ENCODE measurements around the gene GPSM1.

Gene GPSM1

DNA sequence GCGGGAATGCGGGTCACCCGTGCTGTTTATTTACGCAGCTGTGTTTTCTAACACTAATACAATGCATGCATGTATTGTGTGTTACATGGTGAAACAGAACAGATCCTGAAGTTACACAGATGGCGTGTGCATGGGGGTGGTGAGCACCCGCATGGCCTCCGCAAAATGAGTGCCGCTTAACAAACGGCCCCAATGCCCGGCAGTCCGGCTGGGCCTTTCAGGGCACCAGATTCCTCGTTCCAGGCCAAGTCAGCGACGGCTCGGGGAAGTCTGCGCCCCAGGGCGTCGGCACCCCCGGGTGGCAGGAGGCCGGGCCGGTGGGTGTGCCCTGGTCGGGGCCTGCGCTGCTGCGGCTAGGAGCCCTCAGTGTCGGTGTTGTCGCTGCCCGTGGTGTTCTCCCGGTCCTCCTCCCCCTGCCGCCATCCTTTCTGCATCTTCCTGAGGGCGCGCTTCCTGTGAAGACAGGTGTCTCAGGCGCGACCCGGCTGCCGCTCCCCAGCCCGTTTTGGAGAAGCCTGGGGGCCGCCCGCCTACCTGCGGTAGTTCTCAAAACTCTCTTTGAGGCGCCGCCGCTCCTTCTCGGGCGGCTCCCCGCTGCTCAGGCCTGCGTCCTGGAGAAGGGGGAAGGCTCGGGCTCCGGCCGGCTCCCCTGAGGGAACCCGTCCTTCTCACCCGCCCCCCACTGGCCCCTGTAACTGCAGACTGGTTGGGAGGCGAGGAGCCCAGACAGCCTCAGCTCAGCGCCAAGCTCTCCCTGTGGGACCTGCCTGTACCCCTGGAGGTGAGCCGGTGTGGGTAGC lies 36.8 kb downstream of the GPSM1 start:
- DNase-seq = no peak

- no peak for DNase-seq
These were observed 37.8 kb downstream of the GPSM1 start for GRCh38 chr9:136364942-136365774.

DNA sequence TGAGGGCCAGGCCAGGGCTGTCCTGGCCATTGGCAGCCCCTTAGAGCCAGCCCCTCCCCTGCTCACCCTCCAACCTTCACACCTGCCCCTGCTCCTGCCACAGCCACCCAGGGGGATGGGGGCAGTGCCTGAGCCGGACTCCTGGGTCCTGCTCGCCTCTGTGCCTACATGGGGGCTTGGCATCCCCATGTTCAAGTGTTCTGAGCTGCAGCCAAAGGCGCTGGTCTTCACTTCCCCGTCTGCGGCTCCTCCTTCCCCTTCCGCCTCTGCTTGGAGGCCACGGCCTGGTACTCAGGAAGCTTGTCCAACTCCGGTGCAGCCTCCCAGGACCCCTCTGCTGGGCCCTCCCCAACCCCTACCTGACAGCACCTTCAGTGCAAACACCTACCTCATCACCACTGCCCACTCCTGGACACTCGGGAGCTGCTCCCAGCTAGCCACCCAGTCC lies 38.5 kb downstream of the GPSM1 start:
- no peak for DNase-seq

- DNase-seq = no peak
These were observed 39.5 kb downstream of the GPSM1 start for GRCh38 chr9:136366826-136367225.

DNA sequence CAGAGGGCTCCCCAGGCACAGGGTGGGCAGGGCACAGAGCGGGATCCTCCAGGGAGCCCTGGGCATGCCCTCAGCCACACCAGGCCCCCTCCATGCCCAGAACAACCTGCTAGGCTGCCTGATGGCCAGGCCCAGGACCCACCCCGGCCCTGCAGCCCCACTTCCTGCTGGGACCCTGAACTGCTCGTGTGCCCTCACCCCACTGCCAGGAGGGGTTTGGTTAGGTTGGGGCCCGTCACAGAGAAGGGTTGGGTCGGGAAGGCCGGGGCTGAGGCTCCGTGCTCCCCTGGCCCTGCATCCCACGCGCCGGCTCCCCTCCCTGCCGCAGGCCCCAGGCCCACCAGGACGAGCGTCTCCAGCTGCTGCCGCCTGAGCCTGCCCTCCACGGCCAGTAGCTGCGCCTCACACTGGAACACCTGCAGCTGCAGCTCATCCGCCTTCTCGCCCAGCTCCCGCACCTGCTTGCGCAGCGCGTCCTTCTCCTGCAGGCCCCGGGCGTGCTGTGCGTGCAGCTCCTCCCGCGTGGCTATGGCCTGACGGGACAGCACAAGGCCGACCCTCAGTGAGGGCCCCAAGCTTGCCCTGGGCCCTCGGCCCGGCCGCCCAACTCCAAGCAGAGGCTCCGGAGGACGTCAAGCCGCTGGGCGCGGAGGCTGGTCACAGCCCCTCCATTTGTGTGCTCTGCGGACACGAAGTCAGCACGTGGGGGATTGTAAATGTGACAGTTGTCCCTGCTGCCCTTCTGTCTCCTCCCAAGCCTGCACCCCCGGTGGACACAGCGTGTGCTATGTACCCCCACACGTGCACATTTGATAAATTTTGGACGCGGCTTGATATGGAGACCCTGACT lies 40.2 kb downstream of the GPSM1 start:
- DNase-seq = no peak

DNA sequence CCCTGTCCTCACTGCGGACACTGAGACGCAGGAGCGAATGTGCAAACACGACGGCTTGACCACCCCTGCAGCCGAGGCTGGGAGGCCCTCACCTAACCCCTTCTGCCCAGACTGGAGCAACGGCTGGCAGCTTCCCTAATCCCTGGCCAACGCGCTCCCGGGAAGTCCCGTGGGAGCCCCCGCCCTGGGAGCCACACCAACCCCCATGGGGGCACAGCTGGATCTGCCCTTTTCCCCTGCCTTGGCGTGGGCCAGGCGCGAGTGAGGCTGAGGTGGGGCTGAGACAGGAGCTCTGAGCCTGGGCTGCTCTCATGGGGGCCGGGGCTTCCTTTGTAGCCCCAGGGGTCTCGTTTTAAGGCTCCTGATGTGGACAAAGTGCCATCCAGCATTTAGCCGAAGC lies 40.9 kb downstream of the GPSM1 start:
- no peak for DNase-seq

DNA sequence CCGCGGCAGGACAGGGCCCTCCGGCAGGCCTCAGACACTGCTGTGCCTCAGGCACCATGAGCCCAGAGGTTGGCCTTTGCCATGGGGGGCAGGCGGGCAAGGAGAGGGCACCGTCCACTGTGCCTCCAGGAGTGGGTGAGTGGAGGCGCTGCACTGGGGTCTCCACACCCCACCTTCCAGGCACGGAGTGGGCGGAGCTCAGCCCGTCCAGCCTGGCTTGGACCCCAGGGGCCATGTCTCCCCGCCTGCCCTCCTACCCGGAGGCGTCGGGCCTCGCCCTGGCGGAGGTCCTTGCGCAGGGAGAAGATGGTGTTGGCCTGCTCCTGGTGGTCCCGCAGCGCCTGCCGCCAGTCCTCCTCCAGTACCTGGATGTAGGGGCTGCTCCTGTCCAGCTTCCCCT lies 42.7 kb downstream of the GPSM1 start:
- DNase-seq = no peak

GRCh38 chr9:136370687-136371532 lies 43.6 kb downstream of the GPSM1 start:
- no peak for DNase-seq

DNA sequence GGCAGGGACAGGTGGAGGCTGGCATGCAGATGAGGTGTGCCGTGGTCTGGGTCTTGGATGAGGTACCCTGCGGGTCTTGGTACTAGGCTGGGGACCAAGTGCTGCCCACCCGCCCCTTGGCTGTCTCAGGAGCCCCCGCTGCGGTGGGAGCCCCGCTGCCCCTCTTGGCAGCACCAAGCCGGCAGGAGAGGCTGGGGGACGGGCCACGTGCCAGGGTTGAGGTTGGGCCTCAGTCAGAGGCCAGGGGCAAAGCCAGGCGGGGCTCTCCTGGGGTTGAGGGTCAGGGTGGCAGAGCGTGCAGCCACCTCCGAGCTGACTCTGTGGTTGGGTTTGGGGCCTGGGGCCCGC lies 44.2 kb downstream of the GPSM1 start:
- no peak for DNase-seq

DNA sequence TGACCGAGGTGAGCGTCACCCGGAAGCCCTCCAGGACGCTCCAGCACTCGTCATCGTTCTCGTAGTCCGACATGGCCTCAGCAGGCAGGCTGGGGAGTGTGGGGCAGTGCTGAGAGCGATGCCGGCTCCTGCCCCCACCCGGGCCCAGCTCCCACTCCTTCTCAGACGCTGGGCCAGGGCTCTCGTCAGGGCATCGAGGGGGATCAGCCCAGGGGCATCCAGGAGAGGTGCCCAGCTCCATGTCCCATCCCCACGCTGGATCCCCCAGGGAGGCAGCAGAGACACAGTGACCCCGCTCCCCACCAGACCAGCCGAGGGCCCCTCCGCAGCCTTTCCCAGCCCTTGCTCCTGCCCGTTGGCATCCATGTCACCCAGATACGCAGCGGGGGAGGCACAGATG lies 44.7 kb downstream of the GPSM1 start:
- DNase-seq = no peak

GRCh38 chr9:136372561-136373299 lies 45.4 kb downstream of the GPSM1 start:
- DNase-seq = no peak

DNA sequence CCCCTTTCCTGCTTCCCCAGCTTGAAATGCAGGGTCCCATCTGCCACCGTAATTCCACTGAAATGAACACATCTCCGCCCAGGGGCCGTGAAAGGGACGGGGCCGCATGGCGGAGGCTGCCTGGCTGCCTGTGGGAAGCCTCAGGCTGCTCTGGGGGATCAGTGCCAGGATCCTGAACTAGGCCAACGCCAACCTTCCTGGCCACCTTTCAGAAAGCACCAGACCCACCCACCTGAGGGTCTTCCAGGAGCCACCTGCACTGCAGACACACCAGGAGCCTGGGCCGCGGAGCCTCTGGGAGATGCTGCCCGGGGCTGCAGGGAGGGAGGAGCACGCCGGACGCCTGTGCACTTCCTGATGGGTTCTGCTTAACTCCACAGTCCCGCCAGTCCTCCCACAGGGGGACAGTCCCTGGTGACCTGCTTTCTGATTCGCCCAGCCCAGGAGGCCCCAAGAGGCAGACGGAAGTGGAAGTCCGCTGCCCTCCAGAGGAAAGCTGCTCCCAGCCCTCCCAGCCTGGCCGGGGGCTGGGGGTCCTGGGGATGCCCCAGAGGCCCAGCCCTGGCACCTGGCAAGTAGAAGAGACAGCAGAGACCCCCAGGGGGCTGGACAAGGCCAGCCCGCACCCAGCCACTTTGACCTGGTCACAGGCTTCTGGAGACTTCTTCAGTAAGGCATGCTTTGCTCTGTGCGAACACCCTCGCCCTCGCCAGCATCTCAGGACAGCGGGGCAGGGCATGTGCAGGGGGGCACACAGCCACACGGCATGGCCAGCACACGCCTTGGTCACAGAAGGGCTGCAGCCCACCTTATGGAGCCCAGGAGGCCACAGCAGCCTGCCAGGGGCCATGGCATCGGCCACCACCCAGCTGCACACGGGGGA lies 46.2 kb downstream of the GPSM1 start, which contains the start of gene CARD9:
CARD9 (minus strand) TSS at position 370 of the 883 bp plus-strand sequence. CDS start 1,591 bp downstream, outside the sequence.
- DNase-seq = peak; percentile 7

DNA sequence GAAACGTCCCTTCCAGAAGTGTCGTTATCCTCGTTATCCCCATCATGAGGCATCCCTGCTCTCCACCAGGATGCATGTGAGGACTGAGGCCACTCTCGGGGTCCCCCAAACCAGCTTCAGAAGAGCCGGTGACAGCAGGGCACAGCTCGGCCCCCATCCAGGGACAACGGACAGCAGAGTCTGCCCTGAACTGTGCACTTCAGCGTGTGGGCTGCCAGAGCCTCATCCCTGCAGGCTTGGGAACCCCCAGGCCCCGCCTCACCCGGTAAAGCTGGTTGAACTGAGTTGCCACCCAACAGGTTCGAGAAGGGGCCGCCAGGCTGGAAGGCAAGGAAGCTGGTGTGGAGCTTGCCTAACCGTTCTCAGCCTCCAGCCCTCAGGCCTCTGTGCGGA lies 46.8 kb downstream of the GPSM1 start:
- DNase-seq = no peak

GRCh38 chr9:136375096-136375495 lies 47.8 kb downstream of the GPSM1 start:
- no peak for DNase-seq

- no peak for DNase-seq
These were observed 49.1 kb downstream of the GPSM1 start for GRCh38 chr9:136376457-136376856.

GRCh38 chr9:136377341-136378169 lies 50.2 kb downstream of the GPSM1 start:
- no peak for DNase-seq

GRCh38 chr9:136378170-136379002 lies 51.0 kb downstream of the GPSM1 start:
- DNase-seq = no peak

DNA sequence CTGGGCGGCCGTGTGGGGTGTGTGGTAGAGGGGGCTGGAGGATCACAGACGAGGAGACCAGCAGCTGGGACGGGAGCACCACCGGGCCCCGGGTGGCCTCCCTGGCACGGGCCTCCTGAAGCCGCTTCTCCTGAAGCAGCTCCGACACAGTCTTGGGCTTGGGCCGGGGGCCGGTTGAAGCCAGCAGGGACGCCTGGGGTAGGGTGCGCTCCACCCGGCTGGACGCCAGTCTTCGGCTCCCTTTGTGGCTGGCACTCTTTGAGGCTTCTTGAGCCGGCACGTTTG lies 51.6 kb downstream of the GPSM1 start:
- no peak for DNase-seq

DNA sequence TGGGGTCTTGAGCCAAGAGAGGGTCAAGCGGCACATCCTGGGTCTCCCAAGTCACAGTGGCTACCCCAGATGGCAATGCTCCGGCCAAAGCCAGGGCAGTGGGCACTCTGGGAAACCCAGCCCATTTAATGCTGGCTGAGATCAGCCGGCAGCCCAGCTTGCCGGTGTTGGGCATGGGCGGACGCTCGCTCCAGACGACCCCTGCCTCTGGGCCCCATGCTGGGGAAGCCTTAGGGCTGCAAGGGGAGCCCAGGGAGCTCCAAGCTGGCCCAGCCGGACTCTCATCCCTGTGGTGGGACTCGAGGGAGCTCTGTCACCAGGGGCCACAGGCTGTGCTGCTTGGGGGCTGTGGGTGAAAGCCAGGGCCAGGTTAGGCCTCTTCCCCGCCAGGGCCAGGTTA lies 52.1 kb downstream of the GPSM1 start:
- DNase-seq = no peak
